ENCODE measurements around the gene PPM1K.
"Not testable (repeated sequence)": the region's sequence is repeated elsewhere in the genome, so short reads cannot be mapped to it uniquely, and the experiment has no call there.

The PPM1K gene

GRCh38 chr4:88318751-88319350 is 34.5 kb upstream of the PPM1K start:
- DNase-seq: peak; percentile 11
- H3K27me3 ChIP-seq (replicated peaks): no peaks in the 10 kb centered on the region
- no peaks in the 10 kb centered on the region for H3K36me3 ChIP-seq (replicated peaks)
- in situ Hi-C loops (cut with HindIII; ENCODE audit: low pct_ligation_motif_present, low sequenced_read_pairs): no loop called here
- H3K27ac ChIP-seq: no peak overlapping the region
- no peak for TF ChIP-seq CTCF (IDR thresholded peaks at IDR 0.05; ENCODE audit: low read depth, low read length, missing control alignments)
- no peak overlapping the region for H3K4me3 ChIP-seq (ENCODE audit: low read depth, low read length)

GRCh38 chr4:88315460-88316017 is 31.2 kb upstream of the PPM1K start:
- Histone ChIP-seq H3K27ac (no peak overlapping the region), H3K36me3 (replicated peaks) (no peaks in the 10 kb centered on the region), H3K4me3 (ENCODE audit: low read depth, low read length) (no peak overlapping the region), H3K27me3 (replicated peaks) (no peaks in the 10 kb centered on the region)
- no peak for DNase-seq
- no peak for TF ChIP-seq CTCF (IDR thresholded peaks at IDR 0.05; ENCODE audit: low read depth, low read length, missing control alignments)
- in situ Hi-C loops (cut with HindIII; ENCODE audit: low pct_ligation_motif_present, low sequenced_read_pairs): no loop called here

- H3K4me3 ChIP-seq (ENCODE audit: low read depth, low read length); DNase-seq; H3K27me3 ChIP-seq (replicated peaks); in situ Hi-C loops (cut with HindIII; ENCODE audit: low pct_ligation_motif_present, low sequenced_read_pairs); H3K36me3 ChIP-seq (replicated peaks); H3K27ac ChIP-seq: not testable (repeated sequence)
These were observed 28.8 kb upstream of the PPM1K start for GRCh38 chr4:88313088-88313624.

GRCh38 chr4:88308587-88308986 is 24.2 kb upstream of the PPM1K start:
- Histone ChIP-seq H3K27me3 (replicated peaks) (no peaks in the 10 kb centered on the region), H3K27ac (no peak overlapping the region), H3K4me3 (ENCODE audit: low read depth, low read length) (no peak overlapping the region), H3K36me3 (replicated peaks) (no peaks in the 10 kb centered on the region)
- TF ChIP-seq CTCF (IDR thresholded peaks at IDR 0.05; ENCODE audit: low read depth, low read length, missing control alignments): no peak
- DNase-seq: no peak
- in situ Hi-C loops (cut with HindIII; ENCODE audit: low pct_ligation_motif_present, low sequenced_read_pairs): no loop called here

- Histone ChIP-seq H3K36me3 (replicated peaks) (no peaks in the 10 kb centered on the region), H3K27me3 (replicated peaks) (no peaks in the 10 kb centered on the region), H3K27ac (no peak overlapping the region), H3K4me3 (ENCODE audit: low read depth, low read length) (no peak overlapping the region)
- no peak for DNase-seq
- in situ Hi-C loops (cut with HindIII; ENCODE audit: low pct_ligation_motif_present, low sequenced_read_pairs): no loop called here
- no peak for TF ChIP-seq CTCF (IDR thresholded peaks at IDR 0.05; ENCODE audit: low read depth, low read length, missing control alignments)
These were observed 13.5 kb upstream of the PPM1K start for GRCh38 chr4:88297725-88298454.

- DNase-seq: no peak
- TF ChIP-seq CTCF (IDR thresholded peaks at IDR 0.05; ENCODE audit: low read depth, low read length, missing control alignments): no peak
- in situ Hi-C loops (cut with HindIII; ENCODE audit: low pct_ligation_motif_present, low sequenced_read_pairs): no loop called here
- H3K27me3 ChIP-seq (replicated peaks): no peaks in the 10 kb centered on the region
- no peaks in the 10 kb centered on the region for H3K36me3 ChIP-seq (replicated peaks)
- no peak overlapping the region for H3K27ac ChIP-seq
- H3K4me3 ChIP-seq (ENCODE audit: low read depth, low read length): no peak overlapping the region
These were observed 12.8 kb upstream of the PPM1K start for GRCh38 chr4:88297212-88297516.

Measured in brain microvascular endothelial cell (primary cell).